ENCODE measurements around the gene PPARD. TPM values are rescaled to one million over a fixed set of nuclear protein-coding genes. Genes with fewer than 3 reads are reported as not detected.

PPARD gene
- polyA plus RNA-seq, 2 of the 4 experiments (the other 2 are of a cell fraction) = 3.8 to 5.9 TPM

DNA sequence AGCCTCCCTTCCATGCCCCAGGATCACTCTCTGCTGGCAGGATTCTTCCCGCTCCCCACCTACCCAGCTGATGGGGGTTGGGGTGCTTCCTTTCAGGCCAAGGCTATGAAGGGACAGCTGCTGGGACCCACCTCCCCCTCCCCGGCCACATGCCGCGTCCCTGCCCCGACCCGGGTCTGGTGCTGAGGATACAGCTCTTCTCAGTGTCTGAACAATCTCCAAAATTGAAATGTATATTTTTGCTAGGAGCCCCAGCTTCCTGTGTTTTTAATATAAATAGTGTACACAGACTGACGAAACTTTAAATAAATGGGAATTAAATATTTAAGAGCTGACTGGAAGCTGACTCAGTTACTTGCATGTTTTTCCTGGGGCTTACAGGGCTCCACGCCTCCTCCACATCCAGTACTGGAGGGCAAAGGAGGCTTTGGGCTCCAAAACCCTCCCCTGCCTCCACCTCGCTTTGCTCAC lies 85.5 kb downstream of the PPARD start (continued):
- TF ChIP-seq, protein P1, sequence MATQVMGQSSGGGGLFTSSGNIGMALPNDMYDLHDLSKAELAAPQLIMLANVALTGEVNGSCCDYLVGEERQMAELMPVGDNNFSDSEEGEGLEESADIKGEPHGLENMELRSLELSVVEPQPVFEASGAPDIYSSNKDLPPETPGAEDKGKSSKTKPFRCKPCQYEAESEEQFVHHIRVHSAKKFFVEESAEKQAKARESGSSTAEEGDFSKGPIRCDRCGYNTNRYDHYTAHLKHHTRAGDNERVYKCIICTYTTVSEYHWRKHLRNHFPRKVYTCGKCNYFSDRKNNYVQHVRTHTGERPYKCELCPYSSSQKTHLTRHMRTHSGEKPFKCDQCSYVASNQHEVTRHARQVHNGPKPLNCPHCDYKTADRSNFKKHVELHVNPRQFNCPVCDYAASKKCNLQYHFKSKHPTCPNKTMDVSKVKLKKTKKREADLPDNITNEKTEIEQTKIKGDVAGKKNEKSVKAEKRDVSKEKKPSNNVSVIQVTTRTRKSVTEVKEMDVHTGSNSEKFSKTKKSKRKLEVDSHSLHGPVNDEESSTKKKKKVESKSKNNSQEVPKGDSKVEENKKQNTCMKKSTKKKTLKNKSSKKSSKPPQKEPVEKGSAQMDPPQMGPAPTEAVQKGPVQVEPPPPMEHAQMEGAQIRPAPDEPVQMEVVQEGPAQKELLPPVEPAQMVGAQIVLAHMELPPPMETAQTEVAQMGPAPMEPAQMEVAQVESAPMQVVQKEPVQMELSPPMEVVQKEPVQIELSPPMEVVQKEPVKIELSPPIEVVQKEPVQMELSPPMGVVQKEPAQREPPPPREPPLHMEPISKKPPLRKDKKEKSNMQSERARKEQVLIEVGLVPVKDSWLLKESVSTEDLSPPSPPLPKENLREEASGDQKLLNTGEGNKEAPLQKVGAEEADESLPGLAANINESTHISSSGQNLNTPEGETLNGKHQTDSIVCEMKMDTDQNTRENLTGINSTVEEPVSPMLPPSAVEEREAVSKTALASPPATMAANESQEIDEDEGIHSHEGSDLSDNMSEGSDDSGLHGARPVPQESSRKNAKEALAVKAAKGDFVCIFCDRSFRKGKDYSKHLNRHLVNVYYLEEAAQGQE (IDR thresholded peaks at IDR 0.05) = no peak
- TF ChIP-seq, protein P2, sequence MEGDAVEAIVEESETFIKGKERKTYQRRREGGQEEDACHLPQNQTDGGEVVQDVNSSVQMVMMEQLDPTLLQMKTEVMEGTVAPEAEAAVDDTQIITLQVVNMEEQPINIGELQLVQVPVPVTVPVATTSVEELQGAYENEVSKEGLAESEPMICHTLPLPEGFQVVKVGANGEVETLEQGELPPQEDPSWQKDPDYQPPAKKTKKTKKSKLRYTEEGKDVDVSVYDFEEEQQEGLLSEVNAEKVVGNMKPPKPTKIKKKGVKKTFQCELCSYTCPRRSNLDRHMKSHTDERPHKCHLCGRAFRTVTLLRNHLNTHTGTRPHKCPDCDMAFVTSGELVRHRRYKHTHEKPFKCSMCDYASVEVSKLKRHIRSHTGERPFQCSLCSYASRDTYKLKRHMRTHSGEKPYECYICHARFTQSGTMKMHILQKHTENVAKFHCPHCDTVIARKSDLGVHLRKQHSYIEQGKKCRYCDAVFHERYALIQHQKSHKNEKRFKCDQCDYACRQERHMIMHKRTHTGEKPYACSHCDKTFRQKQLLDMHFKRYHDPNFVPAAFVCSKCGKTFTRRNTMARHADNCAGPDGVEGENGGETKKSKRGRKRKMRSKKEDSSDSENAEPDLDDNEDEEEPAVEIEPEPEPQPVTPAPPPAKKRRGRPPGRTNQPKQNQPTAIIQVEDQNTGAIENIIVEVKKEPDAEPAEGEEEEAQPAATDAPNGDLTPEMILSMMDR (IDR thresholded peaks at IDR 0.05) = no peak
- no peak for TF ChIP-seq CBX8 (IDR thresholded peaks at IDR 0.05)
- no peak for TF ChIP-seq FOXS1 (CRISPR knock-in tag; IDR thresholded peaks at IDR 0.05)
- no peak for TF ChIP-seq POLR2A (IDR thresholded peaks at IDR 0.05; ENCODE audit: low read length)
- no peak for TF ChIP-seq GATA3 (IDR thresholded peaks at IDR 0.05; ENCODE audit: borderline replicate concordance)
- TF ChIP-seq, protein P3, sequence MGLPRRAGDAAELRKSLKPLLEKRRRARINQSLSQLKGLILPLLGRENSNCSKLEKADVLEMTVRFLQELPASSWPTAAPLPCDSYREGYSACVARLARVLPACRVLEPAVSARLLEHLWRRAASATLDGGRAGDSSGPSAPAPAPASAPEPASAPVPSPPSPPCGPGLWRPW (IDR thresholded peaks at IDR 0.05) = no peak
- TF ChIP-seq HOXB13 (CRISPR knock-in tag; IDR thresholded peaks at IDR 0.05; ENCODE audit: low read depth) = no peak
- no peak for TF ChIP-seq ESRRA (IDR thresholded peaks at IDR 0.05; ENCODE audit: borderline replicate concordance, low read length)
- no peak for TF ChIP-seq PHF8 (IDR thresholded peaks at IDR 0.05; ENCODE audit: borderline replicate concordance, low read depth)
- no peak for TF ChIP-seq E2F6 (IDR thresholded peaks at IDR 0.05; ENCODE audit: borderline replicate concordance, low read depth)

GRCh38 chr6:35428421-35429149 lies 86.2 kb downstream of the PPARD start:
- ATAC-seq (no peak), DNase-seq (ENCODE audit: low read depth in 1 of 2, low spot score in 1 of 2) (no peak), FAIRE-seq (no peak)
- 81% methylated on average over 10 of the region's 10 CpGs for WGBS (ENCODE audit: missing lambda C conversion rate)
- ChIA-PET POLR2A (no interaction called here), CTCF (interaction anchor here (1.0 to 1.2 kb wide), 2 partner anchors 10 to 21 kb away, joined by 3 read pairs; no protein-coding TSS in a partner anchor)
- Histone ChIP-seq H3K4me2 (no peak overlapping the region), H3K4me1 (no peaks in the 10 kb centered on the region), H3K4me3 (no peak overlapping the region), H3K9me3 (0 out of 3 replicates have a peak, but pooled peaks cover 8% of the 10 kb centered on the region), H3K27ac (no peak overlapping the region)
- TF ChIP-seq, protein P4, sequence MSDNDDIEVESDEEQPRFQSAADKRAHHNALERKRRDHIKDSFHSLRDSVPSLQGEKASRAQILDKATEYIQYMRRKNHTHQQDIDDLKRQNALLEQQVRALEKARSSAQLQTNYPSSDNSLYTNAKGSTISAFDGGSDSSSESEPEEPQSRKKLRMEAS (IDR thresholded peaks at IDR 0.05) = no peak
- TF ChIP-seq GATA3 (IDR thresholded peaks at IDR 0.05; ENCODE audit: borderline replicate concordance) (no peak), EHMT2 (IDR thresholded peaks at IDR 0.05; ENCODE audit: low read depth) (no peak), FOSB (CRISPR knock-in tag; IDR thresholded peaks at IDR 0.05) (no peak), SMC3 (IDR thresholded peaks at IDR 0.05) (no peak), JUN (IDR thresholded peaks at IDR 0.05) (no peak), CBX2 (IDR thresholded peaks at IDR 0.05; ENCODE audit: borderline replicate concordance, low read depth) (no peak)

DNA sequence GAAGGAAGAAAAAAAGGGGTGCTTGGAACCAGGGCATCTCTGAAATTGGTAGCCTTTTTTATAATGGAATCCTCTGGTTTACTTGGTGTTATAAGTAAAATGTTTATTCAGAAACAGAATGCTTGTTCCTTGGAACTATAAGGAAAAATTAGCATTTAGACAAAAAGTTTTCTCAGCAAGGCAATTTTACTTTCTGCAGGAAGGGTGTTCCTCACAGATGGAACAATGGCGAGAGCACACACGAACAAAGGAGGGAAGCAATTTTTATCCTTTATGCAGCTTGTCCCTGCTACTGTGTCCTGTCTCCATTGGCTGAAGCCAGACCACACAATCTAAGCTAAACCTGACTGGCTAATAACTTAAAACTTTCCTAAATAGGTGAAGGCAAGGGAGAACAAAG lies 87.1 kb downstream of the PPARD start:
- Histone ChIP-seq H3K27ac (no peak overlapping the region), H3K4me1 (no peaks in the 10 kb centered on the region), H3K9me3 (0 out of 3 replicates have a peak, but pooled peaks cover 8% of the 10 kb centered on the region), H3K4me2 (no peak overlapping the region), H3K4me3 (no peak overlapping the region)
- ChIA-PET CTCF (no interaction called here), POLR2A (no interaction called here)
- 93% methylated on average over 2 of the region's 2 CpGs for WGBS (ENCODE audit: missing lambda C conversion rate)
- no peak for FAIRE-seq
- DNase-seq (ENCODE audit: low read depth in 1 of 2, low spot score in 1 of 2) = no peak
- ATAC-seq = no peak
- TF ChIP-seq CHD4 (IDR thresholded peaks at IDR 0.05; ENCODE audit: borderline replicate concordance) (no peak), ATOH8 (CRISPR knock-in tag; IDR thresholded peaks at IDR 0.05; ENCODE audit: low read depth) (no peak), KDM5A (IDR thresholded peaks at IDR 0.05) (no peak), BHLHE40 (IDR thresholded peaks at IDR 0.05; ENCODE audit: low read depth, low read length) (no peak), HEYL (CRISPR knock-in tag; IDR thresholded peaks at IDR 0.05) (no peak), RCOR1 (IDR thresholded peaks at IDR 0.05; ENCODE audit: low read depth, low read length) (no peak), FOSL2 (IDR thresholded peaks at IDR 0.05) (no peak), FOSL2 (CRISPR knock-in tag; IDR thresholded peaks at IDR 0.05) (no peak), ZC3H11A (IDR thresholded peaks at IDR 0.05) (no peak)
- TF ChIP-seq, protein P3 (IDR thresholded peaks at IDR 0.05) = no peak
- TF ChIP-seq, protein P4 (IDR thresholded peaks at IDR 0.05) = no peak
